ENCODE data around the gene CMTM6.
"Not testable (repeated sequence)": the region's sequence is repeated elsewhere in the genome, so short reads cannot be mapped to it uniquely, and the experiment has no call there.

Gene CMTM6

GRCh38 chr3:32440611-32441350 lies 61.9 kb downstream of the CMTM6 start:
- no peak for DNase-seq

- not testable (repeated sequence) for DNase-seq
Measured at GRCh38 chr3:32439421-32439820, 63.2 kb downstream of the CMTM6 start.

- DNase-seq: no peak
Measured at GRCh38 chr3:32438596-32439344, 63.9 kb downstream of the CMTM6 start.

GRCh38 chr3:32437896-32438295 lies 64.8 kb downstream of the CMTM6 start:
- DNase-seq: no peak

GRCh38 chr3:32436816-32437189 lies 65.8 kb downstream of the CMTM6 start:
- no peak for DNase-seq

GRCh38 chr3:32435911-32436815 lies 66.5 kb downstream of the CMTM6 start:
- DNase-seq: no peak

GRCh38 chr3:32434206-32434605 lies 68.4 kb downstream of the CMTM6 start:
- no peak for DNase-seq

GRCh38 chr3:32432711-32433530 lies 69.7 kb downstream of the CMTM6 start:
- peak; percentile 41 for DNase-seq

GRCh38 chr3:32432045-32432710 lies 70.5 kb downstream of the CMTM6 start:
- DNase-seq: no peak

GRCh38 chr3:32431481-32431880 lies 71.2 kb downstream of the CMTM6 start:
- no peak for DNase-seq
